H9 (cell line): Measurements from ENCODE around the gene OR10A3. TPM values are rescaled to one million over a fixed set of nuclear protein-coding genes. Genes with fewer than 3 reads are reported as not detected.
A peak's percentile ranks its signal among the peaks of the same experiment; 100 is the strongest.

ENCODE experiments used
- DNase-seq: peaks from one replicate; pipeline ENCODE4 v3.0.0-alpha.2; 2017
- H2AFZ ChIP-seq: one replicate; pipeline ENCODE4 v1.6.1; 2013; ENCODE audit warnings: mild to moderate bottlenecking, low read length, control low read depth, moderate library complexity
- H2AK5ac ChIP-seq: 2 replicates; pipeline ENCODE4 v1.6.1; 2013; ENCODE audit warnings: low read length, control low read depth, mixed read lengths; ENCODE audit not compliant: insufficient read length
- H2BK120ac ChIP-seq: one replicate; pipeline ENCODE4 v1.6.1; 2013; ENCODE audit warnings: low read depth, mild to moderate bottlenecking, low read length, control low read depth, inconsistent platforms; ENCODE audit not compliant: poor library complexity, severe bottlenecking
- H2BK12ac ChIP-seq: 2 replicates; pipeline ENCODE4 v1.6.1; 2013; ENCODE audit warnings: low read length, control low read depth, mixed read lengths, low read depth; ENCODE audit not compliant: insufficient read length
- H2BK15ac ChIP-seq: 2 replicates; pipeline ENCODE4 v1.6.1; 2013; ENCODE audit warnings: low read depth, low read length, control low read depth
- H2BK20ac ChIP-seq: one replicate; pipeline ENCODE4 v1.6.1; 2013; ENCODE audit warnings: low read depth, mild to moderate bottlenecking, low read length, control low read depth, inconsistent platforms; ENCODE audit not compliant: poor library complexity, severe bottlenecking
- H2BK5ac ChIP-seq: 2 replicates; pipeline ENCODE4 v1.6.1; 2013; ENCODE audit warnings: low read length, control low read depth, mixed read lengths; ENCODE audit not compliant: insufficient read length
- H3K14ac ChIP-seq: 2 replicates; pipeline ENCODE4 v1.6.1; 2013; ENCODE audit warnings: low read length, control low read depth; ENCODE audit not compliant: insufficient read depth
- H3K18ac ChIP-seq: 2 replicates; pipeline ENCODE4 v1.6.1; 2013; ENCODE audit warnings: low read depth, mild to moderate bottlenecking, mixed read lengths, low read length, control low read depth; ENCODE audit not compliant: insufficient read length
- H3K23ac ChIP-seq: 2 replicates; pipeline ENCODE4 v1.6.1; 2013; ENCODE audit warnings: low read length, control low read depth, mixed read lengths, low read depth; ENCODE audit not compliant: insufficient read length
- H3K23me2 ChIP-seq: 2 replicates; pipeline ENCODE4 v1.6.1; 2013; ENCODE audit warnings: low read depth, mild to moderate bottlenecking, mixed read lengths, low read length, control low read depth; ENCODE audit not compliant: insufficient read length, poor library complexity, severe bottlenecking
- H3K27ac ChIP-seq: 2 replicates; pipeline ENCODE4 v1.5.1; 2013; ENCODE audit warnings: low read length, control low read depth, mixed read lengths, low read depth; ENCODE audit not compliant: insufficient read length
- H3K27me3 ChIP-seq: 2 replicates; pipeline ENCODE4 v1.6.1; 2013; ENCODE audit warnings: low read length, control low read depth, inconsistent platforms; ENCODE audit not compliant: insufficient read depth
- H3K4ac ChIP-seq: 2 replicates; pipeline ENCODE4 v1.6.1; 2013; ENCODE audit warnings: low read depth, mild to moderate bottlenecking, control low read depth, inconsistent platforms, low read length, moderate library complexity
- H3K4me1 ChIP-seq: 2 replicates; pipeline ENCODE4 v1.6.1; 2013; ENCODE audit warnings: low read length, control low read depth, inconsistent platforms; ENCODE audit not compliant: insufficient read depth
- H3K4me2 ChIP-seq: 2 replicates; pipeline ENCODE4 v1.6.1; 2013; ENCODE audit warnings: low read length, control low read depth, mixed read lengths; ENCODE audit not compliant: insufficient read length, insufficient read depth
- H3K56ac ChIP-seq: 2 replicates; pipeline ENCODE4 v1.6.1; 2013; ENCODE audit warnings: low read depth, mild to moderate bottlenecking, mixed read lengths, low read length, control low read depth; ENCODE audit not compliant: insufficient read length
- H3K79me1 ChIP-seq: 2 replicates; pipeline ENCODE4 v1.6.1; 2013; ENCODE audit warnings: low read depth, mild to moderate bottlenecking, moderate library complexity, low read length, control low read depth, inconsistent platforms; ENCODE audit not compliant: insufficient read depth, poor library complexity, severe bottlenecking
- H3K79me2 ChIP-seq: 2 replicates; pipeline ENCODE4 v1.6.1; 2013; ENCODE audit warnings: low read length, control low read depth, inconsistent platforms; ENCODE audit not compliant: insufficient read depth
- H3K9ac ChIP-seq: 2 replicates; pipeline ENCODE4 v1.6.1; 2013; ENCODE audit warnings: low read length, control low read depth, mixed read lengths; ENCODE audit not compliant: insufficient read length; ENCODE audit errors: extremely low read depth
- H3K9me3 ChIP-seq: one replicate; pipeline ENCODE4 v1.6.1; 2013; ENCODE audit warnings: low read depth, low read length, inconsistent platforms; ENCODE audit not compliant: control insufficient read depth
- H3T11ph ChIP-seq: one replicate; pipeline ENCODE4 v1.6.1; 2013; ENCODE audit warnings: mild to moderate bottlenecking, low read length, control low read depth, inconsistent platforms
- H4K20me1 ChIP-seq: one replicate; pipeline ENCODE4 v1.6.1; 2013; ENCODE audit not compliant: control insufficient read depth, insufficient read length, insufficient read depth
- H4K5ac ChIP-seq: 2 replicates; pipeline ENCODE4 v1.6.1; 2013; ENCODE audit warnings: low read depth, mild to moderate bottlenecking, mixed read lengths, low read length, control low read depth; ENCODE audit not compliant: insufficient read length
- H4K8ac ChIP-seq: replicated peaks from 2 replicates; pipeline ENCODE4 v1.6.1; 2013; ENCODE audit warnings: low read length, control low read depth, mixed read lengths, low read depth; ENCODE audit not compliant: insufficient read length
- H4K91ac ChIP-seq: 2 replicates; pipeline ENCODE4 v1.6.1; 2013; ENCODE audit warnings: low read depth, mild to moderate bottlenecking, moderate library complexity, mixed read lengths, low read length, control low read depth; ENCODE audit not compliant: insufficient read length
- H3K27ac Mint-ChIP-seq, 3 experiments: 2 replicates in 2 of 3; 3 replicates in 1 of 3; pipeline ENCODE4 v1.8.0; 2020 to 2021; ENCODE audit warnings: mixed read lengths in 3 of 3, mild to moderate bottlenecking in 1 of 3, moderate library complexity in 1 of 3
- H3K27me3 Mint-ChIP-seq: 2 replicates; pipeline ENCODE4 v1.8.0; 2021; ENCODE audit warnings: low read depth, mild to moderate bottlenecking, moderate library complexity, mixed read lengths
- H3K36me3 Mint-ChIP-seq, 3 experiments: 2 replicates in 2 of 3; 3 replicates in 1 of 3; pipeline ENCODE4 v1.8.0; 2020 to 2021; ENCODE audit warnings: low read depth in 3 of 3, mixed read lengths in 3 of 3; ENCODE audit not compliant: insufficient read depth in 1 of 3
- H3K4me1 Mint-ChIP-seq, 2 experiments: 2 replicates each; pipeline ENCODE4 v1.8.0; 2020; ENCODE audit warnings: mixed read lengths in 2 of 2
- H3K4me3 Mint-ChIP-seq, 2 experiments: 2 replicates in 1 of 2; 3 replicates in 1 of 2; pipeline ENCODE4 v1.8.0; 2020 to 2021; ENCODE audit warnings: mild to moderate bottlenecking in 2 of 2, mixed read lengths in 2 of 2, moderate library complexity in 1 of 2
- H3K9me3 Mint-ChIP-seq, 2 experiments: 2 replicates in 1 of 2; 3 replicates in 1 of 2; pipeline ENCODE4 v1.8.0; 2020; ENCODE audit warnings: mild to moderate bottlenecking in 2 of 2, mixed read lengths in 2 of 2, moderate library complexity in 1 of 2
- CTCF ChIP-seq: fragments of 200-600 bp; sonication (generic); conservative IDR thresholded peaks from 3 replicates; pipeline ENCODE4 v1.8.0; 2021; ENCODE audit warnings: antibody characterized with exemption, mild to moderate bottlenecking
- WGBS: extraction: QIAGEN DNeasy Blood & Tissue Kit; methylation state at CpG from one replicate; pipeline ENCODE4 v1.1.7; 2013; ENCODE audit warnings: missing lambda C conversion rate, low lambda C conversion rate, mixed read lengths; ENCODE audit not compliant: insufficient read length; ENCODE audit errors: extremely low coverage; 5-methylcytosine and 5-hydroxymethylcytosine counted together
- total RNA-seq: library from RNA; stranded (reverse); gene quantifications from 2 replicates; pipeline ENCODE4 v1.2.1, GENCODE V29; 2021

Gene OR10A3
- total RNA-seq, 1 experiment from 2014 or later = not detected

GRCh38 chr11:7904917-7905316, 36.6 kb downstream of the OR10A3 start:
- Mint-ChIP-seq H3K27ac (0 out of 7 replicates have a peak overlapping the region, but pooled peaks of 1 of the 3 experiments have one; percentile 95), H3K4me1 (peaks cover 60 to 66% of the 10 kb centered on the region in 2 experiments), H3K27me3 (no peaks in the 10 kb centered on the region; the same call in 1 of the 2 replicates), H3K36me3 (peaks cover 0 to 6% (median 0%) of the 10 kb centered on the region in 3 experiments; a peak in 2 of 7 replicates), H3K9me3 (peaks cover 0 to 2% of the 10 kb centered on the region in 2 experiments; a peak in 1 of 5 replicates), H3K4me3 (no peak overlapping the region)
- no peak overlapping the region for H2BK15ac ChIP-seq
- no peaks in the 10 kb centered on the region for H3K9me3 ChIP-seq
- H3K79me2 ChIP-seq = no peaks in the 10 kb centered on the region
- no peak overlapping the region for H2AFZ ChIP-seq
- peak overlapping the region; percentile 19 for H4K5ac ChIP-seq
- no peak overlapping the region for H2BK5ac ChIP-seq
- H3K4me1 ChIP-seq = peaks cover 4% of the 10 kb centered on the region; the same call in 1 of the 2 replicates
- no peaks in the 10 kb centered on the region for H3K27me3 ChIP-seq
- no peak overlapping the region for H2BK12ac ChIP-seq
- H3K27ac ChIP-seq = peak overlapping the region; percentile 62
- no peak overlapping the region for H3K18ac ChIP-seq
- H4K8ac ChIP-seq = no peak overlapping the region
- DNase-seq = no peak
- peaks cover 3% of the 10 kb centered on the region for H4K20me1 ChIP-seq
- H2BK120ac ChIP-seq = no peak overlapping the region
- H2BK20ac ChIP-seq = no peak overlapping the region
- no peaks in the 10 kb centered on the region for H3K79me1 ChIP-seq
- no peak overlapping the region for H3T11ph ChIP-seq
- no peaks in the 10 kb centered on the region for H3K23me2 ChIP-seq
- no peak overlapping the region for H4K91ac ChIP-seq
- H3K4ac ChIP-seq = no peak overlapping the region
- H2AK5ac ChIP-seq = no peak overlapping the region
- WGBS = no CpG with 5 or more reads among the region's 3 CpGs
- H3K56ac ChIP-seq = no peak overlapping the region
- peak; percentile 61 for TF ChIP-seq CTCF
- H3K23ac ChIP-seq = no peak overlapping the region
- H3K4me2 ChIP-seq = peak overlapping the region; percentile 50
- H3K14ac ChIP-seq = no peak overlapping the region
- peak overlapping the region; percentile 62 for H3K9ac ChIP-seq
